Central memory CD8-positive, alpha-beta T cell (primary cell): ENCODE data around the gene ESYT2.

ENCODE experiments used
- ATAC-seq: fragments of 150-1000 bp; cut with Tn5 transposase; replicated peaks from 2 replicates; pipeline ENCODE4 v1.10.0; 2022; ENCODE audit warnings: mild to moderate bottlenecking, moderate FRiP score, moderate number of reproducible peaks; ENCODE audit not compliant: poor library complexity, severe bottlenecking; ENCODE audit errors: extremely low read depth
- DNase-seq, 2 donors: peaks; one replicate each; pipeline ENCODE4 v3.0.0; 2021; ENCODE audit warnings: low spot score in 2 of 2
- H3K27ac Mint-ChIP-seq: one replicate; pipeline ENCODE4 v1.8.0; 2022; ENCODE audit warnings: low read depth, mild to moderate bottlenecking, moderate library complexity, mixed read lengths
- H3K27me3 Mint-ChIP-seq: one replicate; pipeline ENCODE4 v1.8.0; 2022; ENCODE audit warnings: mixed read lengths
- H3K36me3 Mint-ChIP-seq: one replicate; pipeline ENCODE4 v1.8.0; 2022; ENCODE audit warnings: mild to moderate bottlenecking, moderate library complexity, mixed read lengths; ENCODE audit not compliant: insufficient read depth
- H3K4me1 Mint-ChIP-seq: one replicate; pipeline ENCODE4 v1.8.0; 2022; ENCODE audit warnings: mixed read lengths
- H3K4me3 Mint-ChIP-seq: one replicate; pipeline ENCODE4 v1.8.0; 2022; ENCODE audit warnings: mild to moderate bottlenecking, moderate library complexity, mixed read lengths
- H3K9me3 Mint-ChIP-seq: one replicate; pipeline ENCODE4 v1.8.0; 2022; ENCODE audit warnings: mixed read lengths

Gene ESYT2

GRCh38 chr7:158734861-158735260, 94.4 kb downstream of the ESYT2 start:
- no peak overlapping the region for H3K4me3 Mint-ChIP-seq
- ATAC-seq (no peak), DNase-seq (no peak)
- H3K27ac Mint-ChIP-seq: no peak overlapping the region
- H3K27me3 Mint-ChIP-seq: no peaks in the 10 kb centered on the region
- H3K9me3 Mint-ChIP-seq: no peaks in the 10 kb centered on the region
- H3K36me3 Mint-ChIP-seq: peaks cover 46% of the 10 kb centered on the region
- H3K4me1 Mint-ChIP-seq: peaks cover 7% of the 10 kb centered on the region

- Mint-ChIP-seq H3K4me1 (peaks cover 7% of the 10 kb centered on the region), H3K36me3 (peaks cover 46% of the 10 kb centered on the region)
- no peak for DNase-seq
Observed at GRCh38 chr7:158733775-158734494, 95.4 kb downstream of the ESYT2 start.

GRCh38 chr7:158733220-158733519, 96.1 kb downstream of the ESYT2 start:
- ATAC-seq (no peak), DNase-seq (no peak)
- no peaks in the 10 kb centered on the region for H3K27me3 Mint-ChIP-seq
- H3K27ac Mint-ChIP-seq: no peak overlapping the region
- H3K4me3 Mint-ChIP-seq: no peak overlapping the region
- peaks cover 38% of the 10 kb centered on the region for H3K36me3 Mint-ChIP-seq
- no peaks in the 10 kb centered on the region for H3K9me3 Mint-ChIP-seq
- H3K4me1 Mint-ChIP-seq: peaks cover 7% of the 10 kb centered on the region

More at GRCh38 chr7:158733775-158734494, 95.4 kb downstream of the ESYT2 start:
- Mint-ChIP-seq H3K4me3 (no peak overlapping the region), H3K27me3 (no peaks in the 10 kb centered on the region), H3K9me3 (no peaks in the 10 kb centered on the region), H3K27ac (no peak overlapping the region)
- no peak for ATAC-seq

GRCh38 chr7:158732494-158733219, 96.7 kb downstream of the ESYT2 start:
- Mint-ChIP-seq H3K4me1 (peaks cover 7% of the 10 kb centered on the region), H3K27me3 (no peaks in the 10 kb centered on the region), H3K4me3 (no peak overlapping the region), H3K27ac (no peak overlapping the region), H3K9me3 (no peaks in the 10 kb centered on the region), H3K36me3 (peaks cover 36% of the 10 kb centered on the region)
- ATAC-seq: no peak
- DNase-seq: no peak

- Mint-ChIP-seq H3K9me3 (no peaks in the 10 kb centered on the region), H3K27ac (no peak overlapping the region), H3K36me3 (peaks cover 27% of the 10 kb centered on the region), H3K4me3 (no peak overlapping the region), H3K27me3 (no peaks in the 10 kb centered on the region), H3K4me1 (peaks cover 7% of the 10 kb centered on the region)
- DNase-seq (no peak), ATAC-seq (no peak)
Observed at GRCh38 chr7:158731761-158732160, 97.5 kb downstream of the ESYT2 start.

- Mint-ChIP-seq H3K36me3 (peaks cover 22% of the 10 kb centered on the region), H3K4me1 (peaks cover 7% of the 10 kb centered on the region), H3K9me3 (no peaks in the 10 kb centered on the region), H3K27me3 (no peaks in the 10 kb centered on the region), H3K4me3 (no peak overlapping the region), H3K27ac (peak overlapping the region; percentile 23)
- DNase-seq: no peak
- ATAC-seq: no peak
Observed at GRCh38 chr7:158730383-158731346, 98.6 kb downstream of the ESYT2 start.

- no peak for ATAC-seq
- H3K9me3 Mint-ChIP-seq: no peaks in the 10 kb centered on the region
- H3K27ac Mint-ChIP-seq: peak overlapping the region; percentile 23
Observed at GRCh38 chr7:158729646-158730382, 99.5 kb downstream of the ESYT2 start.

GRCh38 chr7:158728911-158729645, 100.2 kb downstream of the ESYT2 start:
- no peak for ATAC-seq
- Mint-ChIP-seq H3K27me3 (no peaks in the 10 kb centered on the region), H3K36me3 (peaks cover 14% of the 10 kb centered on the region), H3K4me1 (peaks cover 7% of the 10 kb centered on the region), H3K4me3 (no peak overlapping the region), H3K9me3 (no peaks in the 10 kb centered on the region), H3K27ac (no peak overlapping the region)
- DNase-seq: no peak

More at GRCh38 chr7:158729646-158730382, 99.5 kb downstream of the ESYT2 start:
- Mint-ChIP-seq H3K4me3 (no peak overlapping the region), H3K36me3 (peaks cover 16% of the 10 kb centered on the region), H3K27me3 (no peaks in the 10 kb centered on the region), H3K4me1 (peaks cover 7% of the 10 kb centered on the region)
- no peak for DNase-seq

- Mint-ChIP-seq H3K27ac (no peak overlapping the region), H3K36me3 (peaks cover 12% of the 10 kb centered on the region), H3K4me3 (no peak overlapping the region), H3K9me3 (no peaks in the 10 kb centered on the region), H3K27me3 (no peaks in the 10 kb centered on the region), H3K4me1 (peaks cover 7% of the 10 kb centered on the region)
- DNase-seq (no peak), ATAC-seq (no peak)
Observed at GRCh38 chr7:158727690-158728089, 101.6 kb downstream of the ESYT2 start.

GRCh38 chr7:158726277-158726807, 103.0 kb downstream of the ESYT2 start:
- no peaks in the 10 kb centered on the region for H3K9me3 Mint-ChIP-seq
- no peaks in the 10 kb centered on the region for H3K27me3 Mint-ChIP-seq
- peaks cover 7% of the 10 kb centered on the region for H3K4me1 Mint-ChIP-seq
- H3K27ac Mint-ChIP-seq: no peak overlapping the region
- H3K4me3 Mint-ChIP-seq: no peak overlapping the region
- H3K36me3 Mint-ChIP-seq: peaks cover 7% of the 10 kb centered on the region
- DNase-seq: no peak
- no peak for ATAC-seq

GRCh38 chr7:158725506-158725800, 103.9 kb downstream of the ESYT2 start:
- peaks cover 5% of the 10 kb centered on the region for H3K36me3 Mint-ChIP-seq
- H3K27me3 Mint-ChIP-seq: no peaks in the 10 kb centered on the region
- H3K9me3 Mint-ChIP-seq: no peaks in the 10 kb centered on the region
- H3K4me1 Mint-ChIP-seq: peaks cover 5% of the 10 kb centered on the region
- no peak overlapping the region for H3K4me3 Mint-ChIP-seq
- H3K27ac Mint-ChIP-seq: no peak overlapping the region
- DNase-seq: no peak
- no peak for ATAC-seq
